ENCODE results near the gene COMT. TPM values are rescaled to one million over a fixed set of nuclear protein-coding genes. Genes with fewer than 3 reads are reported as not detected.
A peak's percentile ranks its signal among the peaks of the same experiment; 100 is the strongest.

The COMT gene
- total RNA-seq, 1 donor from 2014 or later = 175 TPM

DNA sequence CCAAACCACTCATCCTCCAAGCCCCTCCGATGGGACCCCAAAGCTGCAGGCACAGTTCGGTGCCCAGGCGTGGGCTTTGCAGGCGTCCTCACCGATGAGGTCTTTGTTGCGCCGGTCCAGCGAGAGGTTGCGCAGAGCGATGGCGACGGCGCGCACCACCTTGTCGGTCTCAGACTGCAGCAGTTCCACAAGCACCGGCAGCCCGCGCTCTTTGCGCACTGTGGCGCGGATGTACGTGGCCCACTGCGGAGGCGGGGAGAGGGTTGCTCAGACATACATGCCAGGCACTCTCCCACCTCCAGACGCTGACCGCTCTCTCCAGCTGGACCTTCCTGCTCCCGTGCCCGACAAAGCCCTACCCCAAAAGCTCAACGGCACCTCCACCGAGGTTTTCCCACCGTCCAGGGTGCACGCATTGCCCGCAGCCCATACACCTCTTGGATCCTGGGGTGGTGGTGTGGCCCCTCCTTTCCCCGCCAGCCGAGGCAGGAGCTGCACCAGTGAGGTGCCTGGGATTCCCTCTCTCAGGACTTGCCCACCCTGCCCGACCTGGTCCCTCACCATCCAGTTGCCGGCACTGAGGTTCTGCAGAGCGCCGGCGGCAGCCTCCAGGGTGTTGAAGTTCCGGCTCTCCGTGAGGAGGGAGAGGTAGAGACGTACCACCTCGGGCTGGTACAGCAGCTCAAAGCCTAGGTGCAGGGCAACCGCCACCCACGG lies 32.1 kb downstream of the COMT start:
- Histone ChIP-seq H3K27me3 (no peaks in the 10 kb centered on the region), H3K4me1 (peaks cover 9% of the 10 kb centered on the region), H3K9me3 (no peaks in the 10 kb centered on the region), H3K27ac (no peak overlapping the region), H3K4me3 (no peak overlapping the region), H3K36me3 (peaks cover 19% of the 10 kb centered on the region)
- intact Hi-C loops (cut with DNase I) = no loop called here
- ATAC-seq = no peak
- TF ChIP-seq CTCF (IDR thresholded peaks at IDR 0.05) = no peak
- DNase-seq = no peak

DNA sequence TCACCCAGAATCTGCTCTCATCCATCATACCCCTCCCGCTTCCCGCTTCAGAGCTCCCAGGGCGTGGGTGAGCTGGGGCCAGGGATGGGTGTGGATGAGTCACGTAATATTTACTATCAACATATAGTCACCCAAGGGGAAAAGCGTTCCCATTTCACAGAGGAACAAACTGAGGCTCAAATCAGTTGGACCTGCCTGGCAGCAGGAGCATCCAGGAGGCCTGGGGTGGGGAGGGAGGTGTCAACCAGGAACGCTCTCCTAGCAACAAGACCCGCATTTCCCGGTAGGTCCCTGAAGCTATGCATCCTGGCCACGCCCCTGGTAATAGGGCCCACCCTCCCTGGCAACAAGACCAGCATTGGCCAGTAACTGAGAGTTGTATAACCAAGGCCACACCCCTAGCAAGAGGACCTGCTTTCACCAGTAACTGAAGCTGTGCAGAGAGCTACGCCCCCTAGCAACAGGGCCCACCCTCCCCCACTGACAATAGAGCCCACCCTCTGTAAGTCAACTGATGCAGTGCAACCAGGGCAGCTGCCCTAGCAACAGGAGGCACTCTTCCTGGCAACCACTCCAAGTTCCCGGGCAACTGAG lies 32.8 kb downstream of the COMT start:
- peaks cover 9% of the 10 kb centered on the region for H3K4me1 ChIP-seq
- H3K9me3 ChIP-seq = no peaks in the 10 kb centered on the region
- H3K4me3 ChIP-seq = no peak overlapping the region
- no peak for TF ChIP-seq CTCF (IDR thresholded peaks at IDR 0.05)
- DNase-seq = no peak
- ATAC-seq = peak; percentile 7
- no peaks in the 10 kb centered on the region for H3K27me3 ChIP-seq
- H3K27ac ChIP-seq = no peak overlapping the region
- intact Hi-C loops (cut with DNase I) = no loop called here
- peaks cover 17% of the 10 kb centered on the region for H3K36me3 ChIP-seq

GRCh38 chr22:19974935-19975706 lies 33.5 kb downstream of the COMT start:
- peaks cover 9% of the 10 kb centered on the region for H3K4me1 ChIP-seq
- no peak overlapping the region for H3K27ac ChIP-seq
- peaks cover 19% of the 10 kb centered on the region for H3K36me3 ChIP-seq
- no peak overlapping the region for H3K4me3 ChIP-seq
- TF ChIP-seq CTCF (IDR thresholded peaks at IDR 0.05) = no peak
- no peaks in the 10 kb centered on the region for H3K27me3 ChIP-seq
- intact Hi-C loops (cut with DNase I) = no loop called here
- no peaks in the 10 kb centered on the region for H3K9me3 ChIP-seq
- DNase-seq (no peak), ATAC-seq (no peak)

GRCh38 chr22:19975707-19976035 lies 34.1 kb downstream of the COMT start:
- TF ChIP-seq CTCF (IDR thresholded peaks at IDR 0.05) = no peak
- ATAC-seq (no peak), DNase-seq (no peak)
- H3K27me3 ChIP-seq = no peaks in the 10 kb centered on the region
- peaks cover 17% of the 10 kb centered on the region for H3K36me3 ChIP-seq
- no peaks in the 10 kb centered on the region for H3K9me3 ChIP-seq
- intact Hi-C loops (cut with DNase I) = no loop called here
- no peak overlapping the region for H3K27ac ChIP-seq
- H3K4me3 ChIP-seq = no peak overlapping the region
- H3K4me1 ChIP-seq = peaks cover 7% of the 10 kb centered on the region

GRCh38 chr22:19976671-19977070 lies 35.1 kb downstream of the COMT start:
- Histone ChIP-seq H3K36me3 (peaks cover 17% of the 10 kb centered on the region), H3K4me3 (no peak overlapping the region), H3K27me3 (no peaks in the 10 kb centered on the region), H3K4me1 (no peaks in the 10 kb centered on the region), H3K9me3 (no peaks in the 10 kb centered on the region), H3K27ac (no peak overlapping the region)
- TF ChIP-seq CTCF (IDR thresholded peaks at IDR 0.05) = no peak
- intact Hi-C loops (cut with DNase I) = no loop called here
- no peak for DNase-seq
- ATAC-seq = no peak
